Loucy (cell line): ENCODE data around the gene MTMR12.

ENCODE experiments used
- H2AFZ ChIP-seq: fragments of 200-600 bp; sonication (generic); 2 replicates; pipeline ENCODE4 v1.6.0; 2016; ENCODE audit warnings: antibody characterized with exemption, mild to moderate bottlenecking, low read length, moderate library complexity
- H3F3A ChIP-seq: fragments of 200-600 bp; 2 replicates; pipeline ENCODE4 v1.6.0; 2016; ENCODE audit warnings: antibody characterized with exemption, low read depth, mild to moderate bottlenecking
- H3K27me3 ChIP-seq: fragments of 200-600 bp; sonication (generic); 2 replicates; pipeline ENCODE4 v1.6.1; 2014; ENCODE audit warnings: low read length, mild to moderate bottlenecking; ENCODE audit not compliant: insufficient read depth, poor library complexity, severe bottlenecking
- H3K36me3 ChIP-seq: fragments of 200-600 bp; sonication (generic); 2 replicates; pipeline ENCODE4 v1.6.1; 2016; ENCODE audit warnings: low read length; ENCODE audit not compliant: insufficient read depth
- H3K4me1 ChIP-seq: fragments of 200-600 bp; sonication (generic); 2 replicates; pipeline ENCODE4 v1.5.1; 2014; ENCODE audit warnings: low read length, mild to moderate bottlenecking; ENCODE audit not compliant: insufficient read depth, poor library complexity, severe bottlenecking
- H3K4me2 ChIP-seq: fragments of 200-600 bp; sonication (generic); 2 replicates; pipeline ENCODE4 v1.6.0; 2014; ENCODE audit warnings: antibody characterized with exemption, low read length, low read depth, mild to moderate bottlenecking; ENCODE audit not compliant: poor library complexity, severe bottlenecking
- H3K4me3 ChIP-seq: fragments of 200-600 bp; sonication (generic); 2 replicates; pipeline ENCODE4 v1.5.1; 2014; ENCODE audit warnings: low read length, mild to moderate bottlenecking, mixed read lengths; ENCODE audit not compliant: poor library complexity, severe bottlenecking
- H3K79me2 ChIP-seq: fragments of 200-600 bp; sonication (generic); 2 replicates; pipeline ENCODE4 v1.6.1; 2014; ENCODE audit warnings: low read length; ENCODE audit not compliant: insufficient read depth
- H3K9ac ChIP-seq: fragments of 200-600 bp; sonication (generic); 2 replicates; pipeline ENCODE4 v1.6.0; 2014; ENCODE audit warnings: mild to moderate bottlenecking, low read depth, low read length, moderate library complexity; ENCODE audit not compliant: poor library complexity, severe bottlenecking
- H3K9me2 ChIP-seq: fragments of 200-600 bp; sonication (generic); replicated peaks from 2 replicates; pipeline ENCODE4 v1.6.1; 2016; ENCODE audit warnings: low read depth, low read length, mixed read lengths
- H3K9me3 ChIP-seq: fragments of 200-600 bp; sonication (generic); 2 replicates; pipeline ENCODE4 v1.6.1; 2014; ENCODE audit warnings: mild to moderate bottlenecking, antibody characterized with exemption, low read length, low read depth; ENCODE audit not compliant: insufficient read depth
- H4K20me1 ChIP-seq: fragments of 200-600 bp; sonication (generic); 2 replicates; pipeline ENCODE4 v1.6.0; 2014; ENCODE audit warnings: antibody characterized with exemption, low read length, mild to moderate bottlenecking; ENCODE audit not compliant: insufficient read depth, poor library complexity, severe bottlenecking
- CTCF ChIP-seq: fragments of 200-600 bp; sonication (generic); conservative IDR thresholded peaks from 2 replicates; pipeline ENCODE4 v1.5.1; 2014; ENCODE audit warnings: mild to moderate bottlenecking, antibody characterized with exemption, low read length
- EZH2phosphoT487 ChIP-seq: fragments of 200-600 bp; IDR thresholded peaks from 2 replicates; pipeline ENCODE4 v1.6.1; 2018; ENCODE audit warnings: antibody characterized with exemption, mild to moderate bottlenecking, moderate library complexity, borderline replicate concordance

Gene MTMR12

DNA sequence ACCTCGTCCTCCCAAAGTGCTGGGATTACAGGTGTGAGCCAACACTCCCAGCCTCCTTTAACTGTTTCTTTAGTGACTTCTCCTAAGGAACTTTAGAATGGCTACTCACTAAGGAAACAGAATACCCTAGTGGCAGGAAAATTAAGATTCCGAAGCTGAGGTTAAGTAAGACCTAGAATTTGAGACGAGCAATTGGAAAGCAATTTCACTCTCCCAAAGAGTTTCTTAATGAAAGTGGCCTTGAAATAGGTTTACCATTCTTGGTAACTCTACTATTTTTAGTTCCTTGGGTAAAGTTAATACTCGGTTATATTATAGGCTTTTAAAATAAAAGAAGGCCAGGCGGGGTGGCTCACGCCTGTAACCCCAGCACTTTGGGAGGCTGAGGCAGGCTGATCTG, 115.7 kb downstream of the MTMR12 start:
- Histone ChIP-seq H3K4me3 (no peak overlapping the region), H4K20me1 (no peaks in the 10 kb centered on the region), H3K36me3 (no peaks in the 10 kb centered on the region), H3K4me2 (no peak overlapping the region), H3K4me1 (no peaks in the 10 kb centered on the region), H3K27me3 (no peaks in the 10 kb centered on the region), H3K9me2 (no peaks in the 10 kb centered on the region), H3K79me2 (no peaks in the 10 kb centered on the region), H3K9ac (no peak overlapping the region), H3F3A (no peaks in the 10 kb centered on the region), H3K9me3 (no peaks in the 10 kb centered on the region), H2AFZ (no peak overlapping the region)
- no peak for TF ChIP-seq CTCF
- TF ChIP-seq EZH2phosphoT487: no peak

DNA sequence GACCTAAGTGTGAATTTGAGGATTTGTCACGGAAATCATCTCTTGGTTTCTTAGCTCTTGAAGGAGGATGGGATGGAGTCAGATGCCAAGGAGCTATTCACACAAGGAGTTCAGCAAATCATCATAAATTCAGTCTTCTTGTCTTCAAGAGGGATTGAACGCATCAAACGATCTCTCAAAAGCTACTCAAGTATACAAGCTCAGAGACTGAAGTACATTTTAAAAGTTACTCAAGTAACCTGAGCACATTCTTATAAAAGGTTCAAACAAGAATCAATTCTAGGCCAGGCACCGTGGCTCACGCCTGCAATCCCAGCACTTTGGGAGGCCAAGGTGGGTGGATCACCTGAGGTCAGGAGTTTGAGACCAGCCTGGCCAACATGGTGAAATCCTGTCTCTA, 117.5 kb downstream of the MTMR12 start:
- Histone ChIP-seq H3K4me3 (no peak overlapping the region), H3F3A (no peaks in the 10 kb centered on the region), H3K9me2 (no peaks in the 10 kb centered on the region), H2AFZ (no peak overlapping the region), H4K20me1 (no peaks in the 10 kb centered on the region), H3K4me2 (no peak overlapping the region), H3K9me3 (no peaks in the 10 kb centered on the region), H3K27me3 (no peaks in the 10 kb centered on the region), H3K36me3 (no peaks in the 10 kb centered on the region), H3K9ac (no peak overlapping the region), H3K79me2 (no peaks in the 10 kb centered on the region), H3K4me1 (no peaks in the 10 kb centered on the region)
- no peak for TF ChIP-seq EZH2phosphoT487
- no peak for TF ChIP-seq CTCF

GRCh38 chr5:32193591-32193990, 119.1 kb downstream of the MTMR12 start:
- no peak overlapping the region for H2AFZ ChIP-seq
- no peaks in the 10 kb centered on the region for H3K9me2 ChIP-seq
- no peaks in the 10 kb centered on the region for H3K4me1 ChIP-seq
- H3K27me3 ChIP-seq: no peaks in the 10 kb centered on the region
- H3K79me2 ChIP-seq: no peaks in the 10 kb centered on the region
- H4K20me1 ChIP-seq: no peaks in the 10 kb centered on the region
- no peak for TF ChIP-seq CTCF
- TF ChIP-seq EZH2phosphoT487: no peak
- no peaks in the 10 kb centered on the region for H3K36me3 ChIP-seq
- no peak overlapping the region for H3K4me3 ChIP-seq
- no peak overlapping the region for H3K4me2 ChIP-seq
- no peak overlapping the region for H3K9ac ChIP-seq
- H3K9me3 ChIP-seq: no peaks in the 10 kb centered on the region
- no peaks in the 10 kb centered on the region for H3F3A ChIP-seq
